ENCODE results near the gene PHLDB1.
"Not testable (repeated sequence)": the region's sequence is repeated elsewhere in the genome, so short reads cannot be mapped to it uniquely, and the experiment has no call there.

PHLDB1 gene

GRCh38 chr11:118581057-118581456, 26.4 kb upstream of the PHLDB1 start:
- no peaks in the 10 kb centered on the region for H3K27me3 ChIP-seq (ENCODE audit: control insufficient read depth, insufficient read depth, low read length)
- no peaks in the 10 kb centered on the region for H3K4me1 ChIP-seq (ENCODE audit: control insufficient read depth, insufficient read depth, low read length)
- no peak overlapping the region for H3K4me3 ChIP-seq (ENCODE audit: low read depth, low read length)
- no peak overlapping the region for H3K9ac ChIP-seq (ENCODE audit: low read length)
- H3K27ac ChIP-seq (ENCODE audit: low read depth, low read length): no peak overlapping the region
- H3K36me3 ChIP-seq (ENCODE audit: control insufficient read depth, insufficient read depth, low read length): peaks cover 53% of the 10 kb centered on the region
- no peaks in the 10 kb centered on the region for H3K9me3 ChIP-seq (ENCODE audit: control insufficient read depth, insufficient read depth, low read depth, low read length)

- H3K27me3 ChIP-seq (ENCODE audit: control insufficient read depth, insufficient read depth, low read length): no peaks in the 10 kb centered on the region
- no peak overlapping the region for H3K27ac ChIP-seq (ENCODE audit: low read depth, low read length)
- H3K4me1 ChIP-seq (ENCODE audit: control insufficient read depth, insufficient read depth, low read length): no peaks in the 10 kb centered on the region
- no peaks in the 10 kb centered on the region for H3K9me3 ChIP-seq (ENCODE audit: control insufficient read depth, insufficient read depth, low read depth, low read length)
- peaks cover 98% of the 10 kb centered on the region for H3K36me3 ChIP-seq (ENCODE audit: control insufficient read depth, insufficient read depth, low read length)
- H3K4me3 ChIP-seq (ENCODE audit: low read depth, low read length): no peak overlapping the region
- H3K9ac ChIP-seq (ENCODE audit: low read length): no peak overlapping the region
These were observed 19.5 kb upstream of the PHLDB1 start for GRCh38 chr11:118587952-118588351.

GRCh38 chr11:118592616-118593367, 14.6 kb upstream of the PHLDB1 start:
- H3K4me1 ChIP-seq (ENCODE audit: control insufficient read depth, insufficient read depth, low read length): no peaks in the 10 kb centered on the region
- no peak overlapping the region for H3K9ac ChIP-seq (ENCODE audit: low read length)
- no peaks in the 10 kb centered on the region for H3K27me3 ChIP-seq (ENCODE audit: control insufficient read depth, insufficient read depth, low read length)
- no peak overlapping the region for H3K27ac ChIP-seq (ENCODE audit: low read depth, low read length)
- H3K36me3 ChIP-seq (ENCODE audit: control insufficient read depth, insufficient read depth, low read length): peaks cover 89% of the 10 kb centered on the region
- H3K9me3 ChIP-seq (ENCODE audit: control insufficient read depth, insufficient read depth, low read depth, low read length): no peaks in the 10 kb centered on the region
- no peak overlapping the region for H3K4me3 ChIP-seq (ENCODE audit: low read depth, low read length)

GRCh38 chr11:118594984-118595383, 12.4 kb upstream of the PHLDB1 start:
- not testable (repeated sequence) for H3K4me1 ChIP-seq (ENCODE audit: control insufficient read depth, insufficient read depth, low read length); H3K9me3 ChIP-seq (ENCODE audit: control insufficient read depth, insufficient read depth, low read depth, low read length); H3K27ac ChIP-seq (ENCODE audit: low read depth, low read length); H3K9ac ChIP-seq (ENCODE audit: low read length); H3K27me3 ChIP-seq (ENCODE audit: control insufficient read depth, insufficient read depth, low read length); H3K4me3 ChIP-seq (ENCODE audit: low read depth, low read length)
- peaks cover 86% of the 10 kb centered on the region for H3K36me3 ChIP-seq (ENCODE audit: control insufficient read depth, insufficient read depth, low read length)

GRCh38 chr11:118596224-118597146, 10.9 kb upstream of the PHLDB1 start:
- Histone ChIP-seq H3K27ac (ENCODE audit: low read depth, low read length) (no peak overlapping the region), H3K4me1 (ENCODE audit: control insufficient read depth, insufficient read depth, low read length) (no peaks in the 10 kb centered on the region), H3K27me3 (ENCODE audit: control insufficient read depth, insufficient read depth, low read length) (no peaks in the 10 kb centered on the region), H3K4me3 (ENCODE audit: low read depth, low read length) (no peak overlapping the region), H3K9ac (ENCODE audit: low read length) (no peak overlapping the region), H3K9me3 (ENCODE audit: control insufficient read depth, insufficient read depth, low read depth, low read length) (no peaks in the 10 kb centered on the region), H3K36me3 (ENCODE audit: control insufficient read depth, insufficient read depth, low read length) (peaks cover 85% of the 10 kb centered on the region)

GRCh38 chr11:118597556-118597955, 9.9 kb upstream of the PHLDB1 start:
- Histone ChIP-seq H3K27me3 (ENCODE audit: control insufficient read depth, insufficient read depth, low read length) (no peaks in the 10 kb centered on the region), H3K4me3 (ENCODE audit: low read depth, low read length) (no peak overlapping the region), H3K27ac (ENCODE audit: low read depth, low read length) (no peak overlapping the region), H3K36me3 (ENCODE audit: control insufficient read depth, insufficient read depth, low read length) (peaks cover 85% of the 10 kb centered on the region), H3K9ac (ENCODE audit: low read length) (no peak overlapping the region), H3K4me1 (ENCODE audit: control insufficient read depth, insufficient read depth, low read length) (no peaks in the 10 kb centered on the region), H3K9me3 (ENCODE audit: control insufficient read depth, insufficient read depth, low read depth, low read length) (no peaks in the 10 kb centered on the region)

GRCh38 chr11:118602331-118602730, 5.1 kb upstream of the PHLDB1 start:
- Histone ChIP-seq H3K27me3 (ENCODE audit: control insufficient read depth, insufficient read depth, low read length) (peaks cover 34% of the 10 kb centered on the region), H3K9me3 (ENCODE audit: control insufficient read depth, insufficient read depth, low read depth, low read length) (no peaks in the 10 kb centered on the region), H3K9ac (ENCODE audit: low read length) (no peak overlapping the region), H3K36me3 (ENCODE audit: control insufficient read depth, insufficient read depth, low read length) (peaks cover 47% of the 10 kb centered on the region), H3K4me3 (ENCODE audit: low read depth, low read length) (no peak overlapping the region), H3K27ac (ENCODE audit: low read depth, low read length) (no peak overlapping the region), H3K4me1 (ENCODE audit: control insufficient read depth, insufficient read depth, low read length) (peaks cover 28% of the 10 kb centered on the region)

- peaks cover 31% of the 10 kb centered on the region for H3K4me1 ChIP-seq (ENCODE audit: control insufficient read depth, insufficient read depth, low read length)
- H3K9me3 ChIP-seq (ENCODE audit: control insufficient read depth, insufficient read depth, low read depth, low read length); H3K9ac ChIP-seq (ENCODE audit: low read length); H3K27ac ChIP-seq (ENCODE audit: low read depth, low read length); H3K4me3 ChIP-seq (ENCODE audit: low read depth, low read length): not testable (repeated sequence)
- peaks cover 48% of the 10 kb centered on the region for H3K27me3 ChIP-seq (ENCODE audit: control insufficient read depth, insufficient read depth, low read length)
- H3K36me3 ChIP-seq (ENCODE audit: control insufficient read depth, insufficient read depth, low read length): peaks cover 35% of the 10 kb centered on the region
These were observed 3.7 kb upstream of the PHLDB1 start for GRCh38 chr11:118603709-118604108.

- Histone ChIP-seq H3K36me3 (ENCODE audit: control insufficient read depth, insufficient read depth, low read length) (peaks cover 28% of the 10 kb centered on the region), H3K4me3 (ENCODE audit: low read depth, low read length) (no peak overlapping the region), H3K4me1 (ENCODE audit: control insufficient read depth, insufficient read depth, low read length) (peaks cover 38% of the 10 kb centered on the region), H3K27ac (ENCODE audit: low read depth, low read length) (no peak overlapping the region), H3K27me3 (ENCODE audit: control insufficient read depth, insufficient read depth, low read length) (peaks cover 56% of the 10 kb centered on the region), H3K9me3 (ENCODE audit: control insufficient read depth, insufficient read depth, low read depth, low read length) (no peaks in the 10 kb centered on the region), H3K9ac (ENCODE audit: low read length) (no peak overlapping the region)
These were observed 2.8 kb upstream of the PHLDB1 start for GRCh38 chr11:118604566-118604965.

- H3K36me3 ChIP-seq (ENCODE audit: control insufficient read depth, insufficient read depth, low read length): peaks cover 21% of the 10 kb centered on the region
- peaks cover 38% of the 10 kb centered on the region for H3K4me1 ChIP-seq (ENCODE audit: control insufficient read depth, insufficient read depth, low read length)
- peaks cover 63% of the 10 kb centered on the region for H3K27me3 ChIP-seq (ENCODE audit: control insufficient read depth, insufficient read depth, low read length)
- H3K4me3 ChIP-seq (ENCODE audit: low read depth, low read length): no peak overlapping the region
- no peaks in the 10 kb centered on the region for H3K9me3 ChIP-seq (ENCODE audit: control insufficient read depth, insufficient read depth, low read depth, low read length)
- no peak overlapping the region for H3K9ac ChIP-seq (ENCODE audit: low read length)
- H3K27ac ChIP-seq (ENCODE audit: low read depth, low read length): no peak overlapping the region
These were observed 2.1 kb upstream of the PHLDB1 start for GRCh38 chr11:118605116-118605867.

All from HUES6 (cell line).